Neural progenitor cell (in vitro differentiated cells): ENCODE data around the gene TRIM2. TPM values are rescaled to one million over a fixed set of nuclear protein-coding genes. Genes with fewer than 3 reads are reported as not detected.

Source experiments
- DNase-seq: peaks from one replicate; pipeline ENCODE4 v3.0.0-alpha.2; 2016; ENCODE audit warnings: low spot score
- H2AFZ ChIP-seq: fragments of 200-600 bp; sonication (generic); replicated peaks from 2 replicates; pipeline ENCODE4 v1.6.1; 2016; ENCODE audit warnings: antibody characterized with exemption
- H3F3A ChIP-seq: fragments of 200-600 bp; sonication (generic); 2 replicates; pipeline ENCODE4 v1.6.1; 2016; ENCODE audit warnings: antibody characterized with exemption, low read depth
- H3K27ac ChIP-seq: fragments of 200-600 bp; sonication (generic); 2 replicates; pipeline ENCODE4 v1.5.1; 2016; ENCODE audit warnings: mild to moderate bottlenecking
- H3K27me3 ChIP-seq: fragments of 200-600 bp; sonication (generic); 2 replicates; pipeline ENCODE4 v1.6.1; 2016; ENCODE audit warnings: mild to moderate bottlenecking, moderate library complexity
- H3K36me3 ChIP-seq: fragments of 200-600 bp; sonication (generic); 2 replicates; pipeline ENCODE4 v1.5.1; 2016
- H3K4me1 ChIP-seq: fragments of 200-600 bp; sonication (generic); 2 replicates; pipeline ENCODE4 v1.6.1; 2016; ENCODE audit warnings: mixed run types
- H3K4me2 ChIP-seq: fragments of 200-600 bp; sonication (generic); 2 replicates; pipeline ENCODE4 v1.6.1; 2016
- H3K4me3 ChIP-seq: fragments of 200-600 bp; sonication (generic); 2 replicates; pipeline ENCODE4 v1.5.1; 2016
- H3K79me2 ChIP-seq: fragments of 200-600 bp; sonication (generic); 2 replicates; pipeline ENCODE4 v1.6.1; 2016; ENCODE audit warnings: low read depth
- H3K9ac ChIP-seq: fragments of 200-600 bp; sonication (generic); 2 replicates; pipeline ENCODE4 v1.6.1; 2016
- H3K9me3 ChIP-seq: fragments of 200-600 bp; sonication (generic); 2 replicates; pipeline ENCODE4 v1.5.1; 2016; ENCODE audit warnings: low read depth
- H4K20me1 ChIP-seq: fragments of 200-600 bp; sonication (generic); 2 replicates; pipeline ENCODE4 v1.6.1; 2016; ENCODE audit warnings: low read depth
- H3K27ac Mint-ChIP-seq: 3 replicates; pipeline ENCODE4 v1.8.0; 2021; ENCODE audit warnings: mixed read lengths
- H3K27me3 Mint-ChIP-seq: 2 replicates; pipeline ENCODE4 v1.8.0; 2022; ENCODE audit warnings: low read depth, mild to moderate bottlenecking, inconsistent platforms, moderate library complexity, mixed read lengths; ENCODE audit not compliant: insufficient read depth
- H3K36me3 Mint-ChIP-seq: 3 replicates; pipeline ENCODE4 v1.8.0; 2021; ENCODE audit warnings: mixed read lengths
- H3K4me1 Mint-ChIP-seq: 3 replicates; pipeline ENCODE4 v1.8.0; 2021; ENCODE audit warnings: mixed read lengths
- H3K4me3 Mint-ChIP-seq: 3 replicates; pipeline ENCODE4 v1.8.0; 2021; ENCODE audit warnings: mild to moderate bottlenecking, moderate library complexity, mixed read lengths
- H3K9me3 Mint-ChIP-seq: 3 replicates; pipeline ENCODE4 v1.8.0; 2020; ENCODE audit warnings: mixed read lengths
- EZH2 ChIP-seq: fragments of 200-600 bp; sonication (generic); IDR thresholded peaks from 2 replicates; pipeline ENCODE4 v1.6.1; 2017; ENCODE audit warnings: antibody characterized with exemption, mild to moderate bottlenecking, moderate library complexity
- EZH2phosphoT487 ChIP-seq: fragments of 200-600 bp; sonication (generic); IDR thresholded peaks from 2 replicates; pipeline ENCODE4 v1.6.1; 2017; ENCODE audit warnings: antibody characterized with exemption
- total RNA-seq: library from RNA; depleted of rRNA; stranded (reverse); fragments of >200 nt; gene quantifications from 2 replicates; pipeline ENCODE4 v1.2.3, GENCODE V29; 2015; ENCODE audit warnings: low replicate concordance
- TF ChIP-seq, protein P1 (sequence below): fragments of 200-600 bp; sonication (generic); IDR thresholded peaks from 2 replicates; pipeline ENCODE4 v1.5.1; 2017; ENCODE audit warnings: antibody characterized with exemption, mild to moderate bottlenecking

The TRIM2 gene
- total RNA-seq, 1 donor from 2014 or later = 87.6 TPM

DNA sequence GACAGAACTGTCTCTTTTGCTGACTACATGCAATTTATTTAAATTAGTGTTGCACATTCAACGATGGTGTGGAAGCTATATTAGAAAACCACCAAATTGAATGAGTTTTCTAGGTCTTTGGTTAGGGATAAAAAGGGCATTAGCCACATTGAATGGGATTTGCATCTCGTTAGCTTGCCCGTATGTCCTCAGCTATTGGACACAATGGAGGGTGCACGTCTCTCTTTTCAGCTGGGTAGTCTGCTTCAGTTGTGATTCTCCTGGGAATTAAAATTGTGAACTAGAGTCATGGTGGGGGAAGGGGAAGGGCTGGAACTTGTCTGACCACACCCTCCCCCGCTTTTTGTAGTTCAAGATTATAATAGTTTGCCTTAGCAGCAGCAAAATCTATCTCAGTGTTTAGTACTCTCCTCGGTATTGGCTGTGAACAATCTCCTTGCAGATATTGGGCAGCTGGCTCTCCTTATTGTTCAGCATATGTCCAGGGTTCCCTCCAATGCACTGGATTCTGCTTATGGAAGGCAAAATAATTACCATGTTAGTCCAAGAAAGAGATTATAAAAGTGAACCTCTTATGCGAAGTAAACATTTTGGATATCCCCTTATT lies 23.3 kb downstream of the TRIM2 start:
- H3K9me3 ChIP-seq = no peaks in the 10 kb centered on the region
- peak overlapping the region; percentile 55 for H3K4me2 ChIP-seq
- Mint-ChIP-seq H3K36me3 (peaks cover 24% of the 10 kb centered on the region), H3K27ac (peak overlapping the region; percentile 80), H3K4me3 (no peak overlapping the region), H3K4me1 (peaks cover 60% of the 10 kb centered on the region), H3K9me3 (peaks cover 14% of the 10 kb centered on the region), H3K27me3 (no peaks in the 10 kb centered on the region)
- H2AFZ ChIP-seq = no peak overlapping the region
- peak; percentile 82 for DNase-seq
- no peaks in the 10 kb centered on the region for H3K79me2 ChIP-seq
- H3F3A ChIP-seq = peaks cover 43% of the 10 kb centered on the region
- H3K9ac ChIP-seq = no peak overlapping the region
- H3K36me3 ChIP-seq = no peaks in the 10 kb centered on the region
- peaks cover 21% of the 10 kb centered on the region for H3K27me3 ChIP-seq
- H3K4me3 ChIP-seq = no peak overlapping the region
- no peak overlapping the region for H3K27ac ChIP-seq
- TF ChIP-seq, protein P1, sequence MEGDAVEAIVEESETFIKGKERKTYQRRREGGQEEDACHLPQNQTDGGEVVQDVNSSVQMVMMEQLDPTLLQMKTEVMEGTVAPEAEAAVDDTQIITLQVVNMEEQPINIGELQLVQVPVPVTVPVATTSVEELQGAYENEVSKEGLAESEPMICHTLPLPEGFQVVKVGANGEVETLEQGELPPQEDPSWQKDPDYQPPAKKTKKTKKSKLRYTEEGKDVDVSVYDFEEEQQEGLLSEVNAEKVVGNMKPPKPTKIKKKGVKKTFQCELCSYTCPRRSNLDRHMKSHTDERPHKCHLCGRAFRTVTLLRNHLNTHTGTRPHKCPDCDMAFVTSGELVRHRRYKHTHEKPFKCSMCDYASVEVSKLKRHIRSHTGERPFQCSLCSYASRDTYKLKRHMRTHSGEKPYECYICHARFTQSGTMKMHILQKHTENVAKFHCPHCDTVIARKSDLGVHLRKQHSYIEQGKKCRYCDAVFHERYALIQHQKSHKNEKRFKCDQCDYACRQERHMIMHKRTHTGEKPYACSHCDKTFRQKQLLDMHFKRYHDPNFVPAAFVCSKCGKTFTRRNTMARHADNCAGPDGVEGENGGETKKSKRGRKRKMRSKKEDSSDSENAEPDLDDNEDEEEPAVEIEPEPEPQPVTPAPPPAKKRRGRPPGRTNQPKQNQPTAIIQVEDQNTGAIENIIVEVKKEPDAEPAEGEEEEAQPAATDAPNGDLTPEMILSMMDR = no peak
- TF ChIP-seq EZH2 (no peak), EZH2phosphoT487 (no peak)
- H4K20me1 ChIP-seq = peaks cover 8% of the 10 kb centered on the region
- peaks cover 41% of the 10 kb centered on the region for H3K4me1 ChIP-seq

DNA sequence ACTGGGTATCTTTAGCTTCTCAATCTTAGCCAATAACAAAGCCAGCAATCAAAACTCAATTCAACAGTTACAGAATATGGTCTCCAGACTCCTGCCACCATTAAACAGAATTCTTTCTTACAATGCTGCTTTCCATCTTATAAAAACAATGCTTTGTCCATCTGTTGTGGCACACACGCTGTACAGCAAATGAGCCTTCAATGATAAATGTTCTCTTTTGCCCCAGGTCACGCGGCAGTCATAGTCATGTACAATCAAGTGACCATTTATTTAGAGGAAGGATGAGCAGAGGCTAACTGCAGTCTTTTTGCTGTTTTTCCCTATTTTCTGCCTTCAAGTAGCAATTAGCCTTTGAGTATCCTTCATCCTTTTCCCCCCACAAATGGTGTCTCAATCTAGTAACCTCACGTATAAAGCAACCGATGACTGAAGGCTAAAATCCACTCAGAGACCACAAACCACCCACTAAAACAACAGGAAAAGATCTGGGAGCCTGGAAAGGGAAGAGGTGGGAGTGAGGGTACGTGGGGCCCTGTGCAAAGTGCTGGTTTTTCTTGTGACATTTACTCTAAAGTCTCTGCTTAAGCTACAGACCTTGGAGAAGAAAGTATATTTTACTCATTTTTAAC lies 24.4 kb downstream of the TRIM2 start:
- peaks cover 17% of the 10 kb centered on the region for H3K27me3 ChIP-seq
- Mint-ChIP-seq H3K36me3 (peaks cover 24% of the 10 kb centered on the region), H3K27me3 (no peaks in the 10 kb centered on the region), H3K9me3 (peaks cover 14% of the 10 kb centered on the region), H3K4me3 (no peak overlapping the region), H3K4me1 (peaks cover 66% of the 10 kb centered on the region), H3K27ac (no peak overlapping the region)
- peaks cover 32% of the 10 kb centered on the region for H3F3A ChIP-seq
- no peaks in the 10 kb centered on the region for H3K36me3 ChIP-seq
- no peak for TF ChIP-seq EZH2phosphoT487
- no peak for TF ChIP-seq EZH2
- TF ChIP-seq, protein P1 = no peak
- no peak overlapping the region for H3K27ac ChIP-seq
- no peaks in the 10 kb centered on the region for H3K79me2 ChIP-seq
- H3K4me1 ChIP-seq = peaks cover 42% of the 10 kb centered on the region
- no peak overlapping the region for H2AFZ ChIP-seq
- H4K20me1 ChIP-seq = peaks cover 14% of the 10 kb centered on the region
- H3K4me2 ChIP-seq = no peak overlapping the region
- no peak for DNase-seq
- no peaks in the 10 kb centered on the region for H3K9me3 ChIP-seq
- H3K4me3 ChIP-seq = no peak overlapping the region
- H3K9ac ChIP-seq = no peak overlapping the region

DNA sequence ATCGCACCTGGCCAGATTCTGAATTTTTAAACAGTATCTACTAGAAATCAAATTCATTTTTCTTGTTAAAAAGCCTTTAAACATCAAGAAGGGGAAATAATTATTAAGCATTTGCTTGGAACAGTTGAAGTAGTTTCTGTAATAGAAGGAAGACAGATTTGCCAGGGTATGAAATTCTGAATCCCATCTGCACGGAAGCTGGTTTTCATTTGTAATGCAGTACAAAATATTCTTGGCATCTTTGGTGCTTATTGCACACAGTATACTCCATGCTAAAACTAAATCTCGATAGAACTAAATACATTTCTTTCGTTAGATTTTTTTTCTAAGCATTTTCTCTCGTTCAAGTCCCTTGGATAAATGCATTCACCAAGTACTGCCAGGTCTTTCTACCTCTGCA lies 25.3 kb downstream of the TRIM2 start:
- Mint-ChIP-seq H3K36me3 (peaks cover 20% of the 10 kb centered on the region), H3K9me3 (peaks cover 10% of the 10 kb centered on the region), H3K4me1 (peaks cover 65% of the 10 kb centered on the region), H3K4me3 (no peak overlapping the region), H3K27ac (no peak overlapping the region), H3K27me3 (no peaks in the 10 kb centered on the region)
- Histone ChIP-seq H3K4me1 (peaks cover 33% of the 10 kb centered on the region), H4K20me1 (peaks cover 14% of the 10 kb centered on the region), H3K79me2 (no peaks in the 10 kb centered on the region), H3F3A (peaks cover 23% of the 10 kb centered on the region), H3K36me3 (no peaks in the 10 kb centered on the region), H3K27me3 (peaks cover 7% of the 10 kb centered on the region), H3K9me3 (no peaks in the 10 kb centered on the region), H3K27ac (no peak overlapping the region), H3K4me3 (no peak overlapping the region), H3K9ac (no peak overlapping the region), H3K4me2 (no peak overlapping the region), H2AFZ (no peak overlapping the region)
- no peak for DNase-seq
- TF ChIP-seq, protein P1 = no peak
- TF ChIP-seq EZH2phosphoT487 (no peak), EZH2 (no peak)
